ENCODE data around the gene ASCL2.

ASCL2 gene

DNA sequence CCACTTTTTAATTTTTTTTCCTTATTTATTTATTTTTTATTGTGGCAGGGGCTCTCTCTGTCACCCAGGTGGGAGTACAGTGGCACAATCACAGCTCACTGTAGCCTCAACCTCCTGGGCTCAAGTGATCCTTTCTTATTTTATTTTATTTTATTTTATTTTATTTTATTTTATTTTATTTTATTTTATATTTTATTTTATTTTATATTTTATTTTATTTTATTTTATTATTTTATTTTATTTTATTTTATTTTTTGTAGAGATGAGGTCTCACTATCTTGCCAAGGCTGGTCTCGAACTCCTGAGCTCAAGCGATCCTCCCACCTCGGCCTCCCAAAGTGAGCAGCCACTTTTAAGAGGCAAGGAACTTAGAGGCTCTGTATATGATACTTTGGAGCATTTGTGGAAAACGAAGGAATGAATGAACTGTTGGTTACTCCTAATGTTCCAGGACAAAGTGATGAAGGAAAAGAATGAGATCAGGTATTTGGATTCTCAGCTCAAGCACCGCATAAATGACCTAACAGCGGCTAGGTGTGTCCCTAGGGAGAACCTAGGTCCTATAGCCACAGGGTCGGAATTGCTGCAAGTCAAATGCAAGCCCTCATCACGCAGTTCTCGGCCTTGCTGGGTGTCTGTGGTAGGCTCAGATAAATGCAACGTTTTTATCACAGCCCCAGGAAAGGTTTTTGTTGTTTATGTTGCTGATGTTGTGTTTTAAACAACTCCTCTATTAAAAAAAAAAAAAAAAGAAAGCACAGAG is 36.5 kb downstream of the ASCL2 start:
- H3K27ac ChIP-seq (ENCODE audit: low read length, poor library complexity, severe bottlenecking) = no peak overlapping the region
- H3K79me1 ChIP-seq (replicated peaks; ENCODE audit: low read length, poor library complexity, severe bottlenecking) = no peaks in the 10 kb centered on the region
- H3K36me3 ChIP-seq (ENCODE audit: control insufficient read depth in 1 of 2, insufficient read depth in 2 of 2, low read depth in 1 of 2, low read length in 2 of 2) = no peaks in the 10 kb centered on the region
- H2BK120ac ChIP-seq (ENCODE audit: low read depth, low read length) = no peak overlapping the region
- H3K4ac ChIP-seq (ENCODE audit: low read depth in 1 of 2, low read length in 2 of 2) = no peak overlapping the region
- H3K4me1 ChIP-seq (ENCODE audit: control insufficient read depth, insufficient read depth, low read depth, low read length) = no peaks in the 10 kb centered on the region
- H2BK12ac ChIP-seq (ENCODE audit: low read length in 2 of 2) = no peak overlapping the region
- no peak overlapping the region for H3K4me3 ChIP-seq (ENCODE audit: insufficient read depth in 1 of 2, low read depth in 1 of 2, low read length in 2 of 2)
- DNase-seq = no peak
- no peak overlapping the region for H2AK5ac ChIP-seq (ENCODE audit: low read length, severe bottlenecking)
- no peak overlapping the region for H3K18ac ChIP-seq (ENCODE audit: low read depth in 1 of 2, low read length in 2 of 2)
- no peak overlapping the region for H2BK15ac ChIP-seq (ENCODE audit: low read depth, poor library complexity, severe bottlenecking)
- H2BK5ac ChIP-seq (ENCODE audit: low read depth, low read length, poor library complexity, severe bottlenecking) = no peak overlapping the region
- no peak overlapping the region for H3K23ac ChIP-seq (ENCODE audit: low read length in 2 of 2)
- H3K4me2 ChIP-seq (ENCODE audit: low read length, poor library complexity, severe bottlenecking) = no peak overlapping the region
- H2AFZ ChIP-seq (ENCODE audit: low read depth, low read length) = no peak overlapping the region
- WGBS = 78% methylated on average over 7 of the region's 10 CpGs
- H3K9me3 ChIP-seq (ENCODE audit: control insufficient read depth, low read length) = peaks cover 31% of the 10 kb centered on the region
- no peak overlapping the region for H3K14ac ChIP-seq (ENCODE audit: low read length in 2 of 2)
- H4K8ac ChIP-seq (ENCODE audit: low read length) = no peak overlapping the region
- no peak overlapping the region for H3K9ac ChIP-seq (ENCODE audit: low read length)
- H4K91ac ChIP-seq (ENCODE audit: low read length) = no peak overlapping the region
- peaks cover 33 to 35% of the 10 kb centered on the region in 2 experiments for H3K27me3 ChIP-seq (ENCODE audit: control insufficient read depth in 1 of 2, insufficient read depth in 1 of 2, low read length in 2 of 2)

DNA sequence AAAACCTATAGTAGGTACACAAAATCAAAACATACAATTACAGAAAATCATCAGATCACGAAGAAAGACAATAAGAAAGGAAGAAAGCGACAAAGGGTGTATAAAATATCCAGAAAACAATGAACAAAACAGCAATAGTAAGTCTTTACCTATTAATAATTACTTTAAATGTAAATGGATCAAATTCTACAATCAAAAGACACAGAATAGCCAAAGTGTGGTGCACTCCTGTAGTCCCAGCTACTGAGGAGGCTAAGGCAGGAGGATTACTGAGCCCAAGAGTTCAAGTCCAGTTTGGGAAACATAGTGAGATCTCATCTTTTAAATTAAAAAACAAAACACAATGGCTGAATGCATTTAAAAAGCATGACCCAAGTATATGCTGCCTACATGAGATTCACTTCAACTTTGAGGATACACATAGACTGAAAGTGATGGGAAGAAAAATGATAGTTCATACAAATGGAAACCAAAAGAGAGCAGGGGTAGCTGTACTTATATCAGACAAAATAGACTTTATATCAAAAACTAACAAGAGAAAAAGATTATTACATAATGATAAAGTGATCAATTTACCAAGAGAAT is 40.6 kb downstream of the ASCL2 start:
- Histone ChIP-seq H3K27ac (ENCODE audit: low read length, poor library complexity, severe bottlenecking) (no peak overlapping the region), H2BK120ac (ENCODE audit: low read depth, low read length) (no peak overlapping the region), H4K8ac (ENCODE audit: low read length) (no peak overlapping the region), H2BK15ac (ENCODE audit: low read depth, poor library complexity, severe bottlenecking) (no peak overlapping the region), H3K27me3 (ENCODE audit: control insufficient read depth in 1 of 2, insufficient read depth in 1 of 2, low read length in 2 of 2) (peaks cover 7 to 23% of the 10 kb centered on the region in 2 experiments), H2AK5ac (ENCODE audit: low read length, severe bottlenecking) (no peak overlapping the region), H3K4me2 (ENCODE audit: low read length, poor library complexity, severe bottlenecking) (no peak overlapping the region), H3K14ac (ENCODE audit: low read length in 2 of 2) (no peak overlapping the region), H3K79me1 (replicated peaks; ENCODE audit: low read length, poor library complexity, severe bottlenecking) (no peaks in the 10 kb centered on the region), H3K4me3 (ENCODE audit: insufficient read depth in 1 of 2, low read depth in 1 of 2, low read length in 2 of 2) (no peak overlapping the region), H3K4ac (ENCODE audit: low read depth in 1 of 2, low read length in 2 of 2) (no peak overlapping the region), H2AFZ (ENCODE audit: low read depth, low read length) (no peak overlapping the region), H2BK12ac (ENCODE audit: low read length in 2 of 2) (no peak overlapping the region), H4K91ac (ENCODE audit: low read length) (no peak overlapping the region), H3K23ac (ENCODE audit: low read length in 2 of 2) (no peak overlapping the region), H3K9me3 (ENCODE audit: control insufficient read depth, low read length) (peaks cover 39% of the 10 kb centered on the region), H2BK5ac (ENCODE audit: low read depth, low read length, poor library complexity, severe bottlenecking) (no peak overlapping the region), H3K9ac (ENCODE audit: low read length) (no peak overlapping the region), H3K4me1 (ENCODE audit: control insufficient read depth, insufficient read depth, low read depth, low read length) (no peaks in the 10 kb centered on the region), H3K36me3 (ENCODE audit: control insufficient read depth in 1 of 2, insufficient read depth in 2 of 2, low read depth in 1 of 2, low read length in 2 of 2) (no peaks in the 10 kb centered on the region), H3K18ac (ENCODE audit: low read depth in 1 of 2, low read length in 2 of 2) (no peak overlapping the region)
- 67% methylated on average over 1 of the region's 2 CpGs for whole genome bisulfite sequencing
- no peak for DNase-seq

DNA sequence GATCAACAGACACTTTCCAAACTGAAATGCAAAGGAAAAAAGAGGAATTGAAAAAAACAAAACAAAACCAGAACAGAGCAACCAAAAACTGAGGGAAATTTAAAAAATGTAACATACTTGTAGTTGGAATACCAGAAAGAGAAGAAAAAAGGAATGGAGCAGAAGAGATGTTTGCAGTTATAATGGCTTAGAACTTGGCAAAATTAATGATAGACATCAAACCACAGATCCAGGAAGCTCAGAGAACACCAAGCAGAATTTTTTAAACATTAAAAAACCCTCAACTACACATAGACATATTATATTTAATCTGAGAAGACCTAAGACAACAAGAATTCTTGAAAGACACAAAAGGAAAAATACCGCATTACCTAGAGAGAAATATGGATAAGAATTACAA is 46.1 kb downstream of the ASCL2 start:
- no peak overlapping the region for H3K18ac ChIP-seq (ENCODE audit: low read depth in 1 of 2, low read length in 2 of 2)
- no peak overlapping the region for H4K8ac ChIP-seq (ENCODE audit: low read length)
- H3K4me2 ChIP-seq (ENCODE audit: low read length, poor library complexity, severe bottlenecking) = no peak overlapping the region
- H3K27ac ChIP-seq (ENCODE audit: low read length, poor library complexity, severe bottlenecking) = no peak overlapping the region
- no peak overlapping the region for H3K23ac ChIP-seq (ENCODE audit: low read length in 2 of 2)
- no peak overlapping the region for H2AK5ac ChIP-seq (ENCODE audit: low read length, severe bottlenecking)
- no peaks in the 10 kb centered on the region for H3K4me1 ChIP-seq (ENCODE audit: control insufficient read depth, insufficient read depth, low read depth, low read length)
- H2BK120ac ChIP-seq (ENCODE audit: low read depth, low read length) = no peak overlapping the region
- H2BK15ac ChIP-seq (ENCODE audit: low read depth, poor library complexity, severe bottlenecking) = no peak overlapping the region
- no peaks in the 10 kb centered on the region for H3K36me3 ChIP-seq (ENCODE audit: control insufficient read depth in 1 of 2, insufficient read depth in 2 of 2, low read depth in 1 of 2, low read length in 2 of 2)
- DNase-seq = no peak
- H3K9ac ChIP-seq (ENCODE audit: low read length) = no peak overlapping the region
- no peaks in the 10 kb centered on the region for H3K79me1 ChIP-seq (replicated peaks; ENCODE audit: low read length, poor library complexity, severe bottlenecking)
- WGBS = no CpG with 5 or more reads among the region's 1 CpG
- H3K4ac ChIP-seq (ENCODE audit: low read depth in 1 of 2, low read length in 2 of 2) = no peak overlapping the region
- H3K14ac ChIP-seq (ENCODE audit: low read length in 2 of 2) = no peak overlapping the region
- no peak overlapping the region for H2BK12ac ChIP-seq (ENCODE audit: low read length in 2 of 2)
- peaks cover 37% of the 10 kb centered on the region for H3K9me3 ChIP-seq (ENCODE audit: control insufficient read depth, low read length)
- H3K27me3 ChIP-seq (ENCODE audit: control insufficient read depth in 1 of 2, insufficient read depth in 1 of 2, low read length in 2 of 2) = peaks cover 42 to 44% of the 10 kb centered on the region in 2 experiments
- no peak overlapping the region for H3K4me3 ChIP-seq (ENCODE audit: insufficient read depth in 1 of 2, low read depth in 1 of 2, low read length in 2 of 2)
- no peak overlapping the region for H4K91ac ChIP-seq (ENCODE audit: low read length)
- H2AFZ ChIP-seq (ENCODE audit: low read depth, low read length) = no peak overlapping the region
- no peak overlapping the region for H2BK5ac ChIP-seq (ENCODE audit: low read depth, low read length, poor library complexity, severe bottlenecking)

DNA sequence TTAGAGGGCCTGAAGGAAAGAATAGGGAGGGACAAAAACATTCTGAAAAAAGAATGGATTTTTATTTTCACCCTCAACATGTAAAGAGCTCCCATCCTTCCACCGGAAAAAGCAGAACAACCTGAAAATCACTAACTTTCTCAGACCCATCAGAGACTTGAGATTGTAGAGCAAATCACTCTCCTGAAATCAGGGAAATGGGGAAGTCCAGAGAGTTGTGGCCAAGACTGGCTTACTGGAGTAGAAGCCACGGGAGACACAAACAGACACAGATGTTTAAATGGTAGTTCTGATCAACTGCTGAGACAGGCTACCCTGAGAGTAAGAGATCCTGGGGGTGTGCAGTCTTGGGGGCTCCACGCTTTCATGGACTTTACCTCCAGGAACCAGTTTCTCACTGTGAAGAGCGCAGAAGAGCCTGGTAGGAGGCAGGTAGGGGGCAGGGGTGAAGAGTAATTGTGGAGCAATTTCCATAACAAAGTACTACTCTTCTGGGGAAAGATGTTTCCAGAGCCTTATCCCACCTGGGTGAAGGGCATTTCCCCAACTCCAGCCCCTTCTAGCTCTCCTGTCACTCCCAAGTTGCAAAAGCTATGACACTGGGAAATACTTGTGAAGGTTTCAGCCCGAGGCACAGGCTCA is 47.1 kb downstream of the ASCL2 start:
- Histone ChIP-seq H3K27ac (ENCODE audit: low read length, poor library complexity, severe bottlenecking) (no peak overlapping the region), H2BK5ac (ENCODE audit: low read depth, low read length, poor library complexity, severe bottlenecking) (no peak overlapping the region), H3K27me3 (ENCODE audit: control insufficient read depth in 1 of 2, insufficient read depth in 1 of 2, low read length in 2 of 2) (peaks cover 48 to 52% of the 10 kb centered on the region in 2 experiments), H3K4me1 (ENCODE audit: control insufficient read depth, insufficient read depth, low read depth, low read length) (no peaks in the 10 kb centered on the region), H2BK120ac (ENCODE audit: low read depth, low read length) (no peak overlapping the region), H3K4me3 (ENCODE audit: insufficient read depth in 1 of 2, low read depth in 1 of 2, low read length in 2 of 2) (no peak overlapping the region), H4K91ac (ENCODE audit: low read length) (no peak overlapping the region), H3K18ac (ENCODE audit: low read depth in 1 of 2, low read length in 2 of 2) (no peak overlapping the region), H3K9ac (ENCODE audit: low read length) (no peak overlapping the region), H3K4ac (ENCODE audit: low read depth in 1 of 2, low read length in 2 of 2) (no peak overlapping the region), H2BK12ac (ENCODE audit: low read length in 2 of 2) (no peak overlapping the region), H3K9me3 (ENCODE audit: control insufficient read depth, low read length) (peaks cover 30% of the 10 kb centered on the region), H2AK5ac (ENCODE audit: low read length, severe bottlenecking) (no peak overlapping the region), H4K8ac (ENCODE audit: low read length) (no peak overlapping the region), H3K36me3 (ENCODE audit: control insufficient read depth in 1 of 2, insufficient read depth in 2 of 2, low read depth in 1 of 2, low read length in 2 of 2) (no peaks in the 10 kb centered on the region), H3K14ac (ENCODE audit: low read length in 2 of 2) (no peak overlapping the region), H3K23ac (ENCODE audit: low read length in 2 of 2) (no peak overlapping the region), H2AFZ (ENCODE audit: low read depth, low read length) (no peak overlapping the region), H3K79me1 (replicated peaks; ENCODE audit: low read length, poor library complexity, severe bottlenecking) (no peaks in the 10 kb centered on the region), H2BK15ac (ENCODE audit: low read depth, poor library complexity, severe bottlenecking) (no peak overlapping the region), H3K4me2 (ENCODE audit: low read length, poor library complexity, severe bottlenecking) (no peak overlapping the region)
- 61% methylated on average over 4 of the region's 5 CpGs for WGBS
- no peak for DNase-seq

Data from mesenchymal stem cell (in vitro differentiated cells and primary cell).